Loucy (cell line): ENCODE results near the gene TENM4.

Source experiments
- EZH2phosphoT487 ChIP-seq: fragments of 200-600 bp; IDR thresholded peaks from 2 replicates; pipeline ENCODE4 v1.6.1; 2018; ENCODE audit warnings: antibody characterized with exemption, mild to moderate bottlenecking, moderate library complexity, borderline replicate concordance
- TF ChIP-seq, protein P1 (sequence below): fragments of 200-600 bp; sonication (generic); conservative IDR thresholded peaks from 2 replicates; pipeline ENCODE4 v1.5.1; 2014; ENCODE audit warnings: mild to moderate bottlenecking, antibody characterized with exemption, low read length

GRCh38 chr11:78975081-78975480 is 465.7 kb downstream of the TENM4 start:
- TF ChIP-seq, protein P1, sequence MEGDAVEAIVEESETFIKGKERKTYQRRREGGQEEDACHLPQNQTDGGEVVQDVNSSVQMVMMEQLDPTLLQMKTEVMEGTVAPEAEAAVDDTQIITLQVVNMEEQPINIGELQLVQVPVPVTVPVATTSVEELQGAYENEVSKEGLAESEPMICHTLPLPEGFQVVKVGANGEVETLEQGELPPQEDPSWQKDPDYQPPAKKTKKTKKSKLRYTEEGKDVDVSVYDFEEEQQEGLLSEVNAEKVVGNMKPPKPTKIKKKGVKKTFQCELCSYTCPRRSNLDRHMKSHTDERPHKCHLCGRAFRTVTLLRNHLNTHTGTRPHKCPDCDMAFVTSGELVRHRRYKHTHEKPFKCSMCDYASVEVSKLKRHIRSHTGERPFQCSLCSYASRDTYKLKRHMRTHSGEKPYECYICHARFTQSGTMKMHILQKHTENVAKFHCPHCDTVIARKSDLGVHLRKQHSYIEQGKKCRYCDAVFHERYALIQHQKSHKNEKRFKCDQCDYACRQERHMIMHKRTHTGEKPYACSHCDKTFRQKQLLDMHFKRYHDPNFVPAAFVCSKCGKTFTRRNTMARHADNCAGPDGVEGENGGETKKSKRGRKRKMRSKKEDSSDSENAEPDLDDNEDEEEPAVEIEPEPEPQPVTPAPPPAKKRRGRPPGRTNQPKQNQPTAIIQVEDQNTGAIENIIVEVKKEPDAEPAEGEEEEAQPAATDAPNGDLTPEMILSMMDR: no peak
- no peak for TF ChIP-seq EZH2phosphoT487
